ENCODE measurements around the gene PDZK1. TPM values are rescaled to one million over a fixed set of nuclear protein-coding genes. Genes with fewer than 3 reads are reported as not detected.

Gene PDZK1
- total RNA-seq, 2 donors from 2014 or later: 7.8 to 24.7 TPM

GRCh38 chr1:145708063-145708462, 895 bp upstream of the PDZK1 start:
- TF ChIP-seq CTCF (IDR thresholded peaks at IDR 0.05) (no peak), POLR2A (IDR thresholded peaks at IDR 0.05) (no peak)
- Histone ChIP-seq H3K36me3 (replicated peaks in 1 of 2; ENCODE audit: insufficient read depth in 1 of 2, low read depth in 2 of 2) (no peaks in the 10 kb centered on the region), H3K9me3 (no peaks in the 10 kb centered on the region), H3K27ac (peak overlapping the region in 3 of 4 donors; percentile 70 to 76 (median 71)), H3K4me3 (no peak overlapping the region), H3K4me1 (peaks cover 49% of the 10 kb centered on the region), H3K27me3 (no peaks in the 10 kb centered on the region)
- no peak for DNase-seq
- intact Hi-C loops (cut with DNase I): no loop called here
- WGBS, 2 donors: 59 to 61% methylated on average over 7 of the region's 7 CpGs
- no peak for ATAC-seq

DNA sequence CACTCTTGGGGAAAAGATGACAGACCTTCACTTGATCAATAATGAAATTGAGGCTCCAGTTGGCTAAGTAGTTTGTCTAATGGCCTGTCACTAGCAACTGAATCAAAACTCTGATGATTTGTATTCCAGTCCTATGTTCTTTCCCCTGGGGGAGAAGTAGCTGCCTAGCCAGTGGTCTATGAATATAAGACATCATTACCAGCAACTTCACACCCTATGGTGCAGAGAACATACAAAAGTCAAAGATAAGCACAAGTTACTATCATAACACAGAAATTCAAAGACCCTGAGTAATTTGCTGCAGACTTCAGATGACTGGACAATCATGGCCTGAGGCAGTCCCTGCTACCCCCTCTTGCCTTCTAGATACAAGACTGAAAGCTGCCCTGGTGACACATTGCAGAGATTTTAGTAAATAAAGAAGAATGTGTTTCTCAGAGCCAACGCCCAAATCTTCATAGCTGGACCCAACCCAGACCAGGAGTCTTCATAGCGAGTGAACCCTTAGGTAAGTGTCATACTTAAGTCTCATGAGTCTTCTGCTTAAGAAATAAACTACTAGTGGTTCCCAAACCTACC, 993 bp downstream of the PDZK1 start:
- Histone ChIP-seq H3K27ac (peak overlapping the region in 3 of 4 donors; percentile 70 to 76 (median 71)), H3K4me3 (no peak overlapping the region), H3K27me3 (no peaks in the 10 kb centered on the region), H3K9me3 (no peaks in the 10 kb centered on the region), H3K36me3 (replicated peaks in 1 of 2; ENCODE audit: insufficient read depth in 1 of 2, low read depth in 2 of 2) (no peaks in the 10 kb centered on the region), H3K4me1 (peaks cover 40% of the 10 kb centered on the region)
- ATAC-seq: no peak
- TF ChIP-seq CTCF (IDR thresholded peaks at IDR 0.05) (no peak), POLR2A (IDR thresholded peaks at IDR 0.05) (no peak)
- intact Hi-C loops (cut with DNase I): no loop called here
- 43 to 58% methylated on average over 2 of the region's 2 CpGs for WGBS, 2 donors
- DNase-seq: no peak

DNA sequence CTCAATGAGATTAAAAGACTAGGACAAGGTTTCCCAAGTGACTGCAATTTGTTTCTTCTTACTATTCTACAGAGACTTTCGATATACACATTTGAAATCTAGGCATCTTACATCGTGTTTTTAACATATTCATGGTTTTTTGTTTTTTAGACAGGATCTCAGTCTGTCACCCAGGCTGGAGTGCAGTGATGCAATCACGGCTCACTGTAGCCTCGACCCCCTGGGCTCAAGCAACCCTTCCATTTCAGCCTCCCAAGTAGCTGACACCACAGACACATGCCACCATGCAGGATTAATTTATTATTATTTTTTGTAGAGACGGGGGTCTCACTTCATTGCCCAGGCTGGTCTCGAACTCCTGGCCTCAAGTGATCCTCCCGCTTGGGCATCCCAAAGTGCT, 1.5 kb downstream of the PDZK1 start:
- no peak overlapping the region for H3K27ac ChIP-seq
- H3K4me3 ChIP-seq: no peak overlapping the region
- peaks cover 35% of the 10 kb centered on the region for H3K4me1 ChIP-seq
- no peaks in the 10 kb centered on the region for H3K36me3 ChIP-seq (replicated peaks in 1 of 2; ENCODE audit: insufficient read depth in 1 of 2, low read depth in 2 of 2)
- no peaks in the 10 kb centered on the region for H3K27me3 ChIP-seq
- 87 to 91% methylated on average over 7 of the region's 7 CpGs for WGBS, 2 donors
- ATAC-seq (no peak), DNase-seq (no peak)
- no peak for TF ChIP-seq CTCF (IDR thresholded peaks at IDR 0.05)
- no peak for TF ChIP-seq POLR2A (IDR thresholded peaks at IDR 0.05)
- H3K9me3 ChIP-seq: no peaks in the 10 kb centered on the region
- intact Hi-C loops (cut with DNase I): no loop called here

- no peaks in the 10 kb centered on the region for H3K27me3 ChIP-seq
- peaks cover 25% of the 10 kb centered on the region for H3K4me1 ChIP-seq
- H3K27ac ChIP-seq: no peak overlapping the region
- WGBS, 2 donors: 84 to 86% methylated on average over 6 to 7 of the region's 7 CpGs
- DNase-seq (no peak), ATAC-seq (no peak)
- H3K9me3 ChIP-seq: no peaks in the 10 kb centered on the region
- H3K4me3 ChIP-seq: no peak overlapping the region
- no peaks in the 10 kb centered on the region for H3K36me3 ChIP-seq (replicated peaks in 1 of 2; ENCODE audit: insufficient read depth in 1 of 2, low read depth in 2 of 2)
- intact Hi-C loops (cut with DNase I): no loop called here
- TF ChIP-seq POLR2A (IDR thresholded peaks at IDR 0.05) (no peak), CTCF (IDR thresholded peaks at IDR 0.05) (no peak)
Measured at GRCh38 chr1:145702826-145703225, 4.3 kb downstream of the PDZK1 start.

DNA sequence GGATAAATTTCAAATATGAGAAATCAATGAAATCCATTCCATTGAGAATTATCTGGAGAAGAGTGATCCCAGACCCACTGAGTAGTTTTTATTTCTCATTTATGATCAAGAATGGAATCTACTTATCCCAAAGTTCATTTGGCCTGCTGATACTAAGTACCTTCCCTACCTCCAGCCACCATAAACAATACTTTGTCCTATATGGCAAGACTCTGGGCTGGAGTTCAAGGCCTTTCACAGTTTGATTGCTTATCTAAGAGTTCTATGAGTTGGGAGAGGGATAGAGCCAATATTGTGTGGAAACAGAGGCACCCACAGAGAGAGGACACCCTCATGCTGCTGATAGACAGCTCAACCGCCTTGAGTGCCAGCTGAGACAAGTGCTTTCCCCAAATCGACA, 5.1 kb downstream of the PDZK1 start:
- Histone ChIP-seq H3K4me1 (peaks cover 23% of the 10 kb centered on the region), H3K27me3 (no peaks in the 10 kb centered on the region), H3K4me3 (no peak overlapping the region), H3K27ac (no peak overlapping the region), H3K9me3 (no peaks in the 10 kb centered on the region), H3K36me3 (replicated peaks in 1 of 2; ENCODE audit: insufficient read depth in 1 of 2, low read depth in 2 of 2) (no peaks in the 10 kb centered on the region)
- TF ChIP-seq CTCF (IDR thresholded peaks at IDR 0.05) (no peak), POLR2A (IDR thresholded peaks at IDR 0.05) (no peak)
- intact Hi-C loops (cut with DNase I): no loop called here
- ATAC-seq (no peak), DNase-seq (no peak)
- WGBS, 2 donors: 71 to 78% methylated on average over 2 of the region's 2 CpGs

Data from body of pancreas (tissue), 4 donors.